ENCODE data around the gene BTBD18.

BTBD18 gene

GRCh38 chr11:57751676-57752253, at the start of gene BTBD18:
TSS of gene BTBD18 (minus strand) at chr11:57751819. CDS start at chr11:57751188, 631 bp downstream.
- DNase-seq (ENCODE audit: low read depth), result peak; percentile 51
- H3K4me3 ChIP-seq (ENCODE audit: low read depth, low read length), result no peak within 1 kb of the TSS
- TF ChIP-seq CTCF (IDR thresholded peaks at IDR 0.05; ENCODE audit: control insufficient read depth, extremely low read depth, insufficient read depth), result peak; percentile 77

DNA sequence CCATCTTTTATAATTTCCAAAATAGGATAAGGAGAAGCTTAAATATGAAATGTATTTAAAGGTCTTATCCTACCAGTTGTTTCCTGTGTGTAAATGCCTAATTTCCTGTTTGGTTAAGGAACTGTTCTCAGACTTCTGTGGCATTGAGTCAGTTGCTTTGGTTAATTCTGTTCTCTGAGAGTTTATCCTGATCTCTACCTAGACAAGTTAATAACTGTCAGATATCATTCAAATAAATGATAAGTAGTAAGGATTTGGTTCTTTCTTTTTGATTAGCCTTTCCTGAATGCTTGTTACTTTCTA, 49.5 kb upstream of the BTBD18 start:
- TF ChIP-seq CTCF (IDR thresholded peaks at IDR 0.05; ENCODE audit: control insufficient read depth, extremely low read depth, insufficient read depth), result no peak
- H3K4me3 ChIP-seq (ENCODE audit: low read depth, low read length), result no peak overlapping the region
- no peak for DNase-seq (ENCODE audit: low read depth)

DNA sequence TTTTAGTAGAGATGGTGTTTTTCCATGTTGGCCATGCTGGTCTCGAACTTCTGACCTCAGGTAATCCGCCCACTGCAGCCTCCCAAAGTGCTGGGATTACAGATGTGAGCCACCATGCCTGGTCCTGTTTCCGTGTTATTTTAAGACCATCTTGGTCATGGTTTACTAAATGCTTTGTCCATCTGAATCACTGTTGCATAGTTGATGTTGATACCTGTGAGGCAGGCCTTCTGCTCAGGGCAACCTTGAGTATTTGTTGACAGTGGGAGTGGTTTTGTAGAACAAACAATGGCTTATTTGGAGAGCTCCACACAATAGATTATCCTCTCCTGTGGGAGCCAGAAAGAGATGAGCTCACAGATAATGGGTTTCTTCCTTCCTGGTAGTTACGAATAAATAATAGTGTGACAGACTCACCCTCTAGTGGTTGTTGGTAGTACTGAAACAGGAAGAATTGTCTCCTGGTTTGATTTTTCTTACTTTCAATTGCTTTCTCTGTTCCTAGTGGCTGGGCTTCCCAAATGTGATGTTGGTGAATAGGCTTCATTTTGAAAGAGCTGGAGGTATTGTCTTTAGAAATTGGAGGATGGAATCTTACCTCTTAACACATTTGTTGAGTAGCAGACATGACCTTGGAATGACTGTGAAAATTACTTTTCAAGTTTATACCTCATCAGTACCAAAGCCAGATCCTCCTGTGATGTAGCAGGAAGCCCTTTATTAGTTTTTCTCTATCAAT, 49.0 kb upstream of the BTBD18 start:
- peak; percentile 99 for DNase-seq (ENCODE audit: low read depth)
- H3K4me3 ChIP-seq (ENCODE audit: low read depth, low read length), result no peak overlapping the region; the same call in 1 of the 2 replicates
- TF ChIP-seq CTCF (IDR thresholded peaks at IDR 0.05; ENCODE audit: control insufficient read depth, extremely low read depth, insufficient read depth), result peak; percentile 84

DNA sequence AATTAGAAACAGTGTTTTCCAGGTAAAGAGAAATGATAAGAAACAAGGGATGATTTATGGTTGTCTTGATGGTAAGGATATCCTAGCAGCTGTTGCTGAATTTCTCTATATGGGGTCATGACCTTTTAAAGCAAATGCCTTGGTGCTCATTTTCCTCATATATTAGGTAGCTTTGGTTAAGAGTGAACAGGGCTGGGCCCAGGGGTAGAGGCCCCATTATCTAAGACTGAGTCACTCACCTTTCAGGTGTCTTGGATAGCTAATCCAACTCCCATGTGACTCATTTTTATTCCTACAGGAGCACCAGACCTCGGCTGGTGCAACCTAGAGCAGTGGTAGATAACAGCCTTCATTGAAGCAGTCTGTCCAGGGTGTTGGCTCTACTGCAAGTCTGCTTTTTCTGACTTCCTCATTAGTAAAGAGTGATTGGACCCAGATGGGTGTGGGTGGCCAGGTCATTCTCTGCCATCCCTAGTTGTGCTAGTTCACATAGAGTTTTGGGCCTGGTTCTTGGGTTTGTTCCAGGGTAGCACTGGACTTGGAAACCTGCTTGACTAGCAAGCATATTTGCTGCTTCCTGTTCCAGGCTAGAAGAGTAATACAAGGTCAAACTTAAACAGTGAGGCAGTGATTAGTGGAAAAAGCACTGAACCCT, 47.4 kb upstream of the BTBD18 start:
- no peak for TF ChIP-seq CTCF (IDR thresholded peaks at IDR 0.05; ENCODE audit: control insufficient read depth, extremely low read depth, insufficient read depth)
- peak; percentile 97 for DNase-seq (ENCODE audit: low read depth)

DNA sequence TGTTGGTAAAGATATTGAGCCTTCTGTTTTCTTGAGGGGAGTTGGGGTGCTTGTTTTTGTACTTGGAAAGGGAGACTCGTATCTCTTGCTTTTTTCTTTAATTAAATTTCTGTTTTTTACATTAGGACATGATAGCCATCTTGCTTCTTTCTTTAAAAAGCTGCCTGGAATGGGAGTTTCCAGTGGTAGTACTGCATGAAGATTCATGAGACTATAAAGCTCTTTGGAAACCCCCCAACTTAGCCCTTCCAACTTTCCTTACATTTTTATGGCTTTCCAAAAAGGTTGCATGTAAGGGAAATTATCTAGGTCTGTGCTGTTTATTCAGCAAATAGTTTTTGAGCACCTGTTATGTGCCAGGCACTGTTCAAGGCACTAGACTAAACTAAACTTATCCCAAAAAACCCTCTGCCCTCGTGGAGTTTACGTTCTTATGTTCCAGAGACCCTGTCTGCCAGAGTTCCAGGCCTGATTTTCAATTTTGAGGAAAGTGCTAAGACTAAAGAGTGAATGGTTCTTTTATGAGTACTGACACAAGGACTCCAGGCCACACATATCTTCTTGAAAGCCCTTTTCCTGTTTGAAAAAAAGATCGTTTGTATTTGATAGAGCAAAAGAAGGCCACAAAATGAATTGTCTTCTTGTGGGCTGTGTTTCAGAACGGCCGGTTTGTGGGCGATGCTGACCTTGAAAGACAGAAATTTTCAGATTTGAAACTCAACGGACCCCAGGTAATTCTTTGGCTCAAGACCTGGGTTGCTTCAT, 41.9 kb upstream of the BTBD18 start:
- no peak overlapping the region for H3K4me3 ChIP-seq (ENCODE audit: low read depth, low read length)
- DNase-seq (ENCODE audit: low read depth), result no peak
- no peak for TF ChIP-seq CTCF (IDR thresholded peaks at IDR 0.05; ENCODE audit: control insufficient read depth, extremely low read depth, insufficient read depth)

More for the DNA sequence above, 47.4 kb upstream of the BTBD18 start:
- H3K4me3 ChIP-seq (ENCODE audit: low read depth, low read length), result peak overlapping the region; percentile 16; the same call in 1 of the 2 replicates

DNA sequence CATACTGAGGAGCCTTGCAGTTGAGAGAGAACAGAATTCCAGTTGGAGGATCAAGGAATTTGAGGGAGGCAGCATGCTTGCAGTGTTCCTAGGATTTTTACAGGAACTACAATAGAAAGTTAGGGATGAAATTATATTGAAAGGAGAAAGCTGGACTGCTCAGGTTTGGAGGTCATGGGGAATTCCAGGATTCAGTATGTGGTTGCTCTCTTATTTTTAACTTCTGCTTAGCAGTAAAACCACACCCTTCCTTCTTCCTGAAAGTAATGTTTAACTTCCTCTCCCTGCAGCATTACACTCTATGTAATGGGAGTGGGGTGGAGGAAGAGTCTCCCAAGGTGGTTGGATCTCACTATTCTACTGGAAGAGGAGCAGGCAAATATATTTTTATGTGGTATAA, 41.3 kb upstream of the BTBD18 start:
- H3K4me3 ChIP-seq (ENCODE audit: low read depth, low read length), result no peak overlapping the region
- no peak for DNase-seq (ENCODE audit: low read depth)
- TF ChIP-seq CTCF (IDR thresholded peaks at IDR 0.05; ENCODE audit: control insufficient read depth, extremely low read depth, insufficient read depth), result no peak
